IgD-negative memory B cell (primary cell): ENCODE results near the gene THOC5. TPM values are rescaled to one million over a fixed set of nuclear protein-coding genes. Genes with fewer than 3 reads are reported as not detected.

ENCODE experiments used
- H3K27ac Mint-ChIP-seq, 3 donors: one replicate each; pipeline ENCODE4 v1.8.0; 2020 to 2022; ENCODE audit warnings: mild to moderate bottlenecking in 3 of 3, mixed read lengths in 3 of 3, moderate library complexity in 1 of 3
- H3K27me3 Mint-ChIP-seq: one replicate; pipeline ENCODE4 v1.8.0; 2021; ENCODE audit warnings: mixed read lengths
- H3K36me3 Mint-ChIP-seq: one replicate; pipeline ENCODE4 v1.8.0; 2020; ENCODE audit warnings: mild to moderate bottlenecking, mixed read lengths
- H3K4me1 Mint-ChIP-seq, 3 donors: one replicate each; pipeline ENCODE4 v1.8.0; 2020 to 2022; ENCODE audit warnings: mixed read lengths in 3 of 3, mild to moderate bottlenecking in 1 of 3
- H3K4me3 Mint-ChIP-seq, 4 donors: one replicate each; pipeline ENCODE4 v1.8.0; 2020 to 2022; ENCODE audit warnings: mild to moderate bottlenecking in 4 of 4, mixed read lengths in 4 of 4, moderate library complexity in 3 of 4
- H3K9me3 Mint-ChIP-seq, 3 donors: one replicate each; pipeline ENCODE4 v1.8.0; 2020 to 2021; ENCODE audit warnings: mixed read lengths in 3 of 3, mild to moderate bottlenecking in 1 of 3
- polyA plus RNA-seq: library from polyadenylated mRNA; unstranded; fragments of 300-500 nt; fragmentation: Illumina TruSeq; gene quantifications from one replicate; pipeline ENCODE4 v1.2.3, GENCODE V29; 2021

THOC5 gene
- polyA plus RNA-seq, 1 donor from 2014 or later = 30.1 TPM

DNA sequence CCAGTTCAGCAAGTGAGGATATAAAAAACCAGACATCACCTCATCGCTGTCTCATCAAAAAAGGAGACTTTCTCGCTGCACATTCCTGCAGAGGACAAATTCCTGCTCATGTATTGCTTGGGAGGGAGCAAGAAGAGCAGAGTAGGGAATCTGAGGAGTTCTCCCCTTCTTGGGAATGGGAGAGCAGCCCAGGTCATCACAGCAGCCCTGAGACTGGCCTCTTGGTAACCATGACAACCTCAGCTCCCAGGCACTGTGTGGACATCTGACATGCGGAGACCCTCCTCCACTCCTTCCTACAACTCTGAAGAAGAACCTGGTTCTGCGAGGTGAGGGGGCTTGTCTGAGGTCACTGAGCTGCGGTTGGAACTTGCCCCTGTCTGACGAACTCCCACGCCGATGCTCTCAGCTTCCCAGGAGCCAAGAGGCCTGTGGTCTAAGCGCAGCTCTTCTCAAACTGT is 97.3 kb downstream of the THOC5 start:
- Mint-ChIP-seq H3K36me3 (no peaks in the 10 kb centered on the region), H3K4me3 (no peak overlapping the region), H3K9me3 (no peaks in the 10 kb centered on the region), H3K27ac (no peak overlapping the region), H3K4me1 (peaks cover 0 to 4% (median 0%) of the 10 kb centered on the region in 3 donors), H3K27me3 (no peaks in the 10 kb centered on the region)

Other genes with a start within 250 kb of the THOC5 start
- 0.46 TPM for gene GAS2L1, start 247.1 kb downstream of the THOC5 start, polyA plus RNA-seq
- not detected for gene RASL10A, start 238.1 kb downstream of the THOC5 start, polyA plus RNA-seq
- 45.9 TPM for gene AP1B1, start 165.2 kb downstream of the THOC5 start, polyA plus RNA-seq
- gene RFPL1, start 115.2 kb downstream of the THOC5 start, polyA plus RNA-seq = not detected
- 0.98 TPM for gene NEFH, start 73.5 kb downstream of the THOC5 start, polyA plus RNA-seq
- 41.6 TPM for gene NIPSNAP1, start 27.4 kb upstream of the THOC5 start, polyA plus RNA-seq
- gene NF2, start 49.9 kb upstream of the THOC5 start, polyA plus RNA-seq = 17.7 TPM
- gene CABP7, start 166.2 kb upstream of the THOC5 start, polyA plus RNA-seq = 0.11 TPM
- gene ZMAT5, start 213.2 kb upstream of the THOC5 start, polyA plus RNA-seq = 49.8 TPM
- gene UQCR10, start 213.6 kb upstream of the THOC5 start, polyA plus RNA-seq = 255 TPM